OCI-LY7 (cell line): ENCODE data around the gene CDKL5. TPM values are rescaled to one million over a fixed set of nuclear protein-coding genes. Genes with fewer than 3 reads are reported as not detected.

ENCODE experiments used
- BruUV-seq: library from RNA; stranded (reverse); fragments of 400-500 nt; replicated peaks from 2 replicates; lab custom pipeline; 2021; lab: Mats Ljungman, UMichigan
- CTCF ChIA-PET: fragments of 300-600 bp; sonication (Branson Sonifier 250); formaldehyde crosslinking; loops from one replicate; lab custom pipeline; 2022; ENCODE audit warnings: antibody characterized with exemption; ENCODE audit not compliant: unreplicated experiment; lab: Charles Lee
- POLR2A ChIA-PET: fragments of 300-600 bp; sonication (Branson Sonifier 250); formaldehyde crosslinking; loops from one replicate; lab custom pipeline; 2022; ENCODE audit warnings: antibody characterized with exemption; lab: Charles Lee
- DNase-seq: peaks from one replicate; pipeline ENCODE4 v3.0.0-alpha.2; 2015; ENCODE audit warnings: low spot score
- H2AFZ ChIP-seq: fragments of 200-600 bp; sonication (generic), shearing (Covaris generic); 2 replicates; pipeline ENCODE4 v1.6.1; 2014; ENCODE audit warnings: mild to moderate bottlenecking, antibody characterized with exemption, low read length, moderate library complexity
- H3K27ac ChIP-seq: fragments of 200-600 bp; sonication (generic); 2 replicates; pipeline ENCODE4 v1.5.1; 2014; ENCODE audit warnings: mixed run types, low read depth, mild to moderate bottlenecking, moderate library complexity, low read length, inconsistent platforms; ENCODE audit not compliant: poor library complexity, severe bottlenecking
- H3K36me3 ChIP-seq: fragments of 200-600 bp; sonication (generic); 2 replicates; pipeline ENCODE4 v1.6.1; 2014; ENCODE audit warnings: mild to moderate bottlenecking, antibody characterized with exemption, low read length, moderate library complexity, mixed read lengths; ENCODE audit not compliant: insufficient read depth
- H3K4me1 ChIP-seq: fragments of 200-600 bp; sonication (generic); 2 replicates; pipeline ENCODE4 v1.5.1; 2014; ENCODE audit warnings: mild to moderate bottlenecking, low read length; ENCODE audit not compliant: insufficient read depth, poor library complexity, severe bottlenecking
- H3K4me2 ChIP-seq: fragments of 200-600 bp; sonication (generic); 2 replicates; pipeline ENCODE4 v1.6.1; 2014; ENCODE audit warnings: mild to moderate bottlenecking, low read length
- H3K4me3 ChIP-seq: fragments of 200-600 bp; sonication (generic); 2 replicates; pipeline ENCODE4 v1.5.1; 2014; ENCODE audit warnings: mild to moderate bottlenecking, low read depth, low read length; ENCODE audit not compliant: poor library complexity, severe bottlenecking
- H3K79me2 ChIP-seq: fragments of 200-600 bp; sonication (generic); 2 replicates; pipeline ENCODE4 v1.6.1; 2016; ENCODE audit warnings: low read depth, mild to moderate bottlenecking, low read length, moderate library complexity, mixed read lengths; ENCODE audit not compliant: insufficient read depth
- H3K9me2 ChIP-seq: fragments of 200-600 bp; sonication (generic); 2 replicates; pipeline ENCODE4 v1.6.1; 2016; ENCODE audit warnings: mild to moderate bottlenecking, low read length, mixed read lengths; ENCODE audit not compliant: insufficient read depth
- H3K9me3 ChIP-seq: fragments of 200-600 bp; sonication (generic); 2 replicates; pipeline ENCODE4 v1.6.1; 2014; ENCODE audit warnings: mild to moderate bottlenecking, mixed run types, low read length, mixed read lengths
- H4K20me1 ChIP-seq: fragments of 200-600 bp; sonication (generic); 2 replicates; pipeline ENCODE4 v1.6.1; 2014; ENCODE audit warnings: mild to moderate bottlenecking, antibody characterized with exemption, low read length, moderate library complexity, mixed read lengths; ENCODE audit not compliant: insufficient read depth
- EZH2phosphoT487 ChIP-seq: fragments of 200-600 bp; sonication (generic); IDR thresholded peaks from 2 replicates; pipeline ENCODE4 v1.6.1; 2018; ENCODE audit warnings: low read depth, borderline replicate concordance, mild to moderate bottlenecking, mixed run types, antibody characterized with exemption, low read length, moderate library complexity, mixed read lengths
- intact Hi-C: fragments of 100-400 bp; cut with micrococcal nuclease; formaldehyde crosslinking; loops from one replicate; pipeline ENCODE4 v1.10.0; 2022; ENCODE audit not compliant: unreplicated experiment
- total RNA-seq, 2 experiments: library from RNA; depleted of rRNA in 1 of 2; stranded (reverse); fragments of >200 nt in 1 of 2; shearing (Covaris generic) in 1 of 2; gene quantifications; 2 replicates each; pipeline ENCODE4 v1.2.3, GENCODE V29; 2014 to 2022
- TF ChIP-seq, protein P1 (sequence below): fragments of 200-600 bp; sonication (generic); conservative IDR thresholded peaks from 2 replicates; pipeline ENCODE4 v1.5.1; 2014; ENCODE audit warnings: mild to moderate bottlenecking, antibody characterized with exemption, low read length, moderate library complexity, mixed read lengths

Gene CDKL5
- total RNA-seq, 2 experiments from 2014 or later, result 1.3 to 2.0 TPM

DNA sequence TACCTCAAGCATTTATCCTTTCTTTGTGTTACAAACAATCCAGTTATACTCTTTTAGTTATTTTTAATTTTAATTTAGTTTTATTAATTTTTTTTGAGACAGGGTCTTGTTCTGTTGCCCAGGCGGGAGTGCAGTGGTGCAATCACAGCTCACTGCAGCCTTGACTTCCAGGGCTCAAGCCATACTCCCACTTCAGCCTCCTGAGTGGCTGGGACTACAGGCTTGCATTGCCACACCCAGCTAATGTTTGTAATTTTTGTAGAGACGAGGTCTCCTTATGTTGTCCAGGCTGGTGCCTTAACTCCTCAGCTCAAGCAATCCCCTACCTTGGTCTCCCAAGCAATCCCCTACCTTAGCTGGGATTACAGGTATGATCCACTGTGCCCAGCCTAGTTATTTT lies 45.9 kb downstream of the CDKL5 start:
- Histone ChIP-seq H2AFZ (no peak overlapping the region), H3K36me3 (no peaks in the 10 kb centered on the region), H3K4me3 (no peak overlapping the region), H3K4me1 (no peaks in the 10 kb centered on the region), H3K27ac (no peak overlapping the region), H3K9me3 (no peaks in the 10 kb centered on the region), H4K20me1 (no peaks in the 10 kb centered on the region), H3K4me2 (no peak overlapping the region), H3K79me2 (no peaks in the 10 kb centered on the region), H3K9me2 (no peaks in the 10 kb centered on the region)
- CTCF ChIA-PET, result no interaction called here
- DNase-seq, result no peak
- TF ChIP-seq, protein P1, sequence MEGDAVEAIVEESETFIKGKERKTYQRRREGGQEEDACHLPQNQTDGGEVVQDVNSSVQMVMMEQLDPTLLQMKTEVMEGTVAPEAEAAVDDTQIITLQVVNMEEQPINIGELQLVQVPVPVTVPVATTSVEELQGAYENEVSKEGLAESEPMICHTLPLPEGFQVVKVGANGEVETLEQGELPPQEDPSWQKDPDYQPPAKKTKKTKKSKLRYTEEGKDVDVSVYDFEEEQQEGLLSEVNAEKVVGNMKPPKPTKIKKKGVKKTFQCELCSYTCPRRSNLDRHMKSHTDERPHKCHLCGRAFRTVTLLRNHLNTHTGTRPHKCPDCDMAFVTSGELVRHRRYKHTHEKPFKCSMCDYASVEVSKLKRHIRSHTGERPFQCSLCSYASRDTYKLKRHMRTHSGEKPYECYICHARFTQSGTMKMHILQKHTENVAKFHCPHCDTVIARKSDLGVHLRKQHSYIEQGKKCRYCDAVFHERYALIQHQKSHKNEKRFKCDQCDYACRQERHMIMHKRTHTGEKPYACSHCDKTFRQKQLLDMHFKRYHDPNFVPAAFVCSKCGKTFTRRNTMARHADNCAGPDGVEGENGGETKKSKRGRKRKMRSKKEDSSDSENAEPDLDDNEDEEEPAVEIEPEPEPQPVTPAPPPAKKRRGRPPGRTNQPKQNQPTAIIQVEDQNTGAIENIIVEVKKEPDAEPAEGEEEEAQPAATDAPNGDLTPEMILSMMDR, result no peak
- TF ChIP-seq EZH2phosphoT487, result no peak
- POLR2A ChIA-PET, result no interaction called here
- BruUV-seq, result no TSS peak
- intact Hi-C loops, result no loop called here

DNA sequence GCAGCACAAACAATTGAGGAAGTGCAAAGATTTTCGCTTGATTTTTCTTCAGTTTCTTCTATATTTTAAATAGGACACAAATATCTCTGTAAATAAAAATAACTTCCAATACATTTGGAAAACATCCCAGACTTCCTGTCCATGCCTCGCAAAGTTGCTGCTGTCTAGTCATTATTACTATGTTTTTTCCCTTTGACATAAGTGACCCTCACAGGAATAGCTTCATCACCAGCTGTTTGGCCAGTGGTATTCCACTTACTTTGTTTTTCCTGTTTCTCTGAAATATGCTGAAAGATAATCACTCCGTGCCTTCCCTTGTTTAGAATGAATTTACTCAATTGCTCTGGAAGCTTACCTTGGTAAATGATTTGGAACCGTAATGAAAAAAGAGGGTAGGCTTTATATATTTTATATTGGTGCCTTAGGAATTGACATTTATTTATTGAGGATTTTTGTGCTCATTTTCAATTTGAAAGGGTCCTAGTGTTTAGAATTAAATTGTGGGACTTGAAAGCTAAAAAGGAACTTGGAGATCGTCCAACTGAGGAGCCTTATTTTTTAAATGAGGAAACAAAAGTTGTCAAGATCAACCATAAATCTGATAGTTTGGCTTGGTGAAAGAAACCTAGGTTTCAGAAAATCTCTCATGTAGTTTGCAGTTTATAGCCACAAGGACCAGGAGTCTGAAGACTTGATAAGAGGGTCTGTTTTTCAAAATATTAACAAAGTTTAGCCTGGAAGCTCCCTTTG lies 65.6 kb downstream of the CDKL5 start:
- ChIA-PET POLR2A (interaction anchor here (0.7 kb wide), 1 partner anchor 209 kb away, joined by 3 read pairs; no protein-coding TSS in a partner anchor), CTCF (no interaction called here)
- H3K4me3 ChIP-seq, result no peak overlapping the region
- intact Hi-C loops, result no loop called here
- no peaks in the 10 kb centered on the region for H3K36me3 ChIP-seq
- H3K27ac ChIP-seq, result no peak overlapping the region
- TF ChIP-seq, protein P1, result no peak
- no peak for TF ChIP-seq EZH2phosphoT487
- DNase-seq, result no peak
- H3K4me1 ChIP-seq, result no peaks in the 10 kb centered on the region
- H3K79me2 ChIP-seq, result no peaks in the 10 kb centered on the region
- H2AFZ ChIP-seq, result no peak overlapping the region
- no peaks in the 10 kb centered on the region for H3K9me2 ChIP-seq
- no peaks in the 10 kb centered on the region for H3K9me3 ChIP-seq
- H4K20me1 ChIP-seq, result no peaks in the 10 kb centered on the region
- H3K4me2 ChIP-seq, result no peak overlapping the region
- BruUV-seq, result no TSS peak
